Aorta (tissue), 5 donors: ENCODE measurements around the gene ELMOD1. TPM values are rescaled to one million over a fixed set of nuclear protein-coding genes. Genes with fewer than 3 reads are reported as not detected.

Experiments
- ATAC-seq: fragments of 200-7000 bp; cut with Tn5 transposase; one replicate; pipeline ENCODE4 v1.9.1; 2022; ENCODE audit warnings: moderate library complexity; ENCODE audit not compliant: low FRiP score
- DNase-seq, 2 donors: peaks; one replicate each; pipeline ENCODE4 v3.0.0-alpha.2; 2020
- H3K27ac ChIP-seq, 2 donors: one replicate each; pipeline ENCODE4 v1.5.1; 2013; ENCODE audit warnings: low read length in 2 of 2, mild to moderate bottlenecking in 2 of 2, moderate library complexity in 2 of 2, control low read depth in 1 of 2, inconsistent platforms in 1 of 2, low read depth in 1 of 2
- H3K27me3 ChIP-seq, 2 donors: one replicate each; pipeline ENCODE4 v1.6.1; 2013; ENCODE audit warnings: control low read depth in 1 of 2, low read length in 1 of 2, mild to moderate bottlenecking in 1 of 2, moderate library complexity in 1 of 2; ENCODE audit not compliant: insufficient read depth in 2 of 2, control insufficient read depth in 1 of 2
- H3K36me3 ChIP-seq, 2 donors: one replicate each; pipeline ENCODE4 v1.6.1; 2013; ENCODE audit warnings: control low read depth in 1 of 2, low read length in 1 of 2, mild to moderate bottlenecking in 1 of 2; ENCODE audit not compliant: insufficient read depth in 2 of 2, control insufficient read depth in 1 of 2
- H3K4me1 ChIP-seq, 2 donors: one replicate each; pipeline ENCODE4 v1.6.1; 2013; ENCODE audit warnings: low read length in 2 of 2, control low read depth in 1 of 2, mild to moderate bottlenecking in 1 of 2, moderate library complexity in 1 of 2; ENCODE audit not compliant: insufficient read depth in 2 of 2, control insufficient read depth in 1 of 2
- H3K4me3 ChIP-seq, 2 donors: one replicate each; pipeline ENCODE4 v1.5.1; 2013; ENCODE audit warnings: low read length in 2 of 2, control low read depth in 1 of 2, mild to moderate bottlenecking in 1 of 2
- H3K9me3 ChIP-seq: one replicate; pipeline ENCODE4 v1.6.1; 2013; ENCODE audit warnings: mild to moderate bottlenecking, low read length; ENCODE audit not compliant: control insufficient read depth
- WGBS, 2 donors: extraction: QIAGEN DNeasy Blood & Tissue Kit; methylation state at CpG; one replicate each; pipeline ENCODE4 v1.1.7; 2013; 5-methylcytosine and 5-hydroxymethylcytosine counted together
- intact Hi-C, 2 donors: fragments of 100-400 bp; cut with DNase I; formaldehyde crosslinking; loops; one replicate each; pipeline versions ENCODE4 v1.14.2 to v1.15.0; 2022
- polyA plus RNA-seq, 2 donors: library from polyadenylated mRNA; stranded (reverse); fragments of 200-250 nt; gene quantifications; one replicate each; pipeline ENCODE4 v1.2.3, GENCODE V29; 2013
- total RNA-seq, 2 donors: library from RNA; stranded (reverse); fragmentation: NEBNext Ultra II Directional; extraction: Animal tissue kit (Norgen Biotek cat#: 25700); gene quantifications; one replicate each; pipeline ENCODE4 v1.2.1, GENCODE V29; 2021
- donor health status: healthy with polysubstance abuse.
- donor health status: Bipolar disorder and iron deficiency.
- donor health status: DM: no; HTN: no; CAD: no.
- donor health status: DM: no; HTN: no; CAD: no.
- donor health status: DM: yes; HTN: yes; CAD: no.

Gene ELMOD1
- total and polyA plus RNA-seq, 4 donors = 0.32 to 0.33 TPM; not detected in 2

GRCh38 chr11:107648242-107648641 is 57.3 kb downstream of the ELMOD1 start:
- no peaks in the 10 kb centered on the region for H3K9me3 ChIP-seq

GRCh38 chr11:107651672-107652071 is 60.7 kb downstream of the ELMOD1 start:
- no peak for ATAC-seq
- Histone ChIP-seq H3K27me3 (no peaks in the 10 kb centered on the region), H3K27ac (no peak overlapping the region), H3K4me1 (no peaks in the 10 kb centered on the region), H3K4me3 (no peak overlapping the region), H3K9me3 (no peaks in the 10 kb centered on the region), H3K36me3 (no peaks in the 10 kb centered on the region)
- WGBS, 2 donors = 79 to 80% methylated on average over 4 of the region's 4 CpGs
- no peak for DNase-seq
- intact Hi-C loops = no loop called here

More at GRCh38 chr11:107648242-107648641, 57.3 kb downstream of the ELMOD1 start:
- Histone ChIP-seq H3K4me3 (no peak overlapping the region), H3K27me3 (no peaks in the 10 kb centered on the region), H3K27ac (no peak overlapping the region), H3K36me3 (no peaks in the 10 kb centered on the region), H3K4me1 (no peaks in the 10 kb centered on the region)
- ATAC-seq = no peak
- intact Hi-C loops = no loop called here
- 83 to 88% methylated on average over 3 of the region's 3 CpGs for WGBS, 2 donors
- no peak for DNase-seq

GRCh38 chr11:107653076-107653475 is 62.1 kb downstream of the ELMOD1 start:
- Histone ChIP-seq H3K4me3 (no peak overlapping the region), H3K36me3 (no peaks in the 10 kb centered on the region), H3K4me1 (no peaks in the 10 kb centered on the region), H3K9me3 (no peaks in the 10 kb centered on the region), H3K27me3 (no peaks in the 10 kb centered on the region), H3K27ac (no peak overlapping the region)
- 64 to 78% methylated on average over 1 of the region's 1 CpG for WGBS, 2 donors
- no peak for DNase-seq
- intact Hi-C loops = no loop called here
- no peak for ATAC-seq

- 66 to 71% methylated on average over 4 of the region's 4 CpGs for WGBS, 2 donors
- Histone ChIP-seq H3K27me3 (no peaks in the 10 kb centered on the region), H3K27ac (no peak overlapping the region), H3K36me3 (no peaks in the 10 kb centered on the region), H3K9me3 (no peaks in the 10 kb centered on the region), H3K4me3 (no peak overlapping the region), H3K4me1 (no peaks in the 10 kb centered on the region)
- ATAC-seq = no peak
- no peak for DNase-seq
- intact Hi-C loops = no loop called here
Observed at GRCh38 chr11:107655602-107656001, 64.7 kb downstream of the ELMOD1 start.

GRCh38 chr11:107659310-107659709 is 68.4 kb downstream of the ELMOD1 start:
- DNase-seq (no peak), ATAC-seq (no peak)
- intact Hi-C loops = no loop called here
- no peaks in the 10 kb centered on the region for H3K27me3 ChIP-seq
- H3K4me1 ChIP-seq = no peaks in the 10 kb centered on the region
- H3K9me3 ChIP-seq = no peaks in the 10 kb centered on the region
- no peaks in the 10 kb centered on the region for H3K36me3 ChIP-seq
- H3K4me3 ChIP-seq = no peak overlapping the region
- no peak overlapping the region for H3K27ac ChIP-seq

- no peak overlapping the region for H3K27ac ChIP-seq
- ATAC-seq = no peak
- WGBS, 2 donors = 90 to 94% methylated on average over 3 of the region's 3 CpGs
- no peak for DNase-seq
- no peaks in the 10 kb centered on the region for H3K9me3 ChIP-seq
- no peaks in the 10 kb centered on the region for H3K27me3 ChIP-seq
- no peaks in the 10 kb centered on the region for H3K4me1 ChIP-seq
- H3K4me3 ChIP-seq = no peak overlapping the region
- H3K36me3 ChIP-seq = no peaks in the 10 kb centered on the region
- intact Hi-C loops = no loop called here
Observed at GRCh38 chr11:107660066-107660465, 69.1 kb downstream of the ELMOD1 start.

GRCh38 chr11:107661656-107662055 is 70.7 kb downstream of the ELMOD1 start:
- ATAC-seq (no peak), DNase-seq (no peak)
- Histone ChIP-seq H3K36me3 (no peaks in the 10 kb centered on the region), H3K9me3 (no peaks in the 10 kb centered on the region), H3K4me1 (no peaks in the 10 kb centered on the region), H3K27me3 (no peaks in the 10 kb centered on the region), H3K27ac (no peak overlapping the region), H3K4me3 (no peak overlapping the region)
- WGBS, 2 donors = 86 to 91% methylated on average over 1 of the region's 1 CpG
- intact Hi-C loops = no loop called here

- Histone ChIP-seq H3K27me3 (no peaks in the 10 kb centered on the region), H3K27ac (no peak overlapping the region), H3K4me1 (no peaks in the 10 kb centered on the region), H3K9me3 (no peaks in the 10 kb centered on the region), H3K4me3 (no peak overlapping the region), H3K36me3 (no peaks in the 10 kb centered on the region)
- intact Hi-C loops = no loop called here
- WGBS, 2 donors = 82 to 83% methylated on average over 10 of the region's 10 CpGs
- ATAC-seq (no peak), DNase-seq (no peak)
Observed at GRCh38 chr11:107665018-107665417, 74.1 kb downstream of the ELMOD1 start.

GRCh38 chr11:107666911-107667613 is 76.1 kb downstream of the ELMOD1 start:
- intact Hi-C loops = no loop called here
- DNase-seq (no peak), ATAC-seq (no peak)
- WGBS, 2 donors = 75 to 83% methylated on average over 8 of the region's 8 CpGs
- no peaks in the 10 kb centered on the region for H3K27me3 ChIP-seq
- no peak overlapping the region for H3K27ac ChIP-seq
- H3K36me3 ChIP-seq = no peaks in the 10 kb centered on the region
- no peaks in the 10 kb centered on the region for H3K4me1 ChIP-seq
- H3K9me3 ChIP-seq = no peaks in the 10 kb centered on the region
- H3K4me3 ChIP-seq = no peak overlapping the region
